Testis (tissue), 2 donors: ENCODE results near the gene PLSCR2.

ENCODE experiments used
- CTCF ChIP-seq, 3 experiments: fragments of 450-650 bp in 2 of 3; fragments of 200-600 bp in 1 of 3; sonication (generic) in 1 of 3; IDR thresholded peaks; one replicate each; pipeline ENCODE4 v1.5.1; 2016 to 2019; ENCODE audit warnings: antibody characterized with exemption in 3 of 3, mild to moderate bottlenecking in 2 of 3, moderate library complexity in 1 of 3
- POLR2A ChIP-seq: fragments of 450-650 bp; IDR thresholded peaks from one replicate; pipeline ENCODE4 v1.6.1; 2017; ENCODE audit warnings: antibody characterized with exemption, mild to moderate bottlenecking, moderate library complexity

GRCh38 chr3:146465693-146466465 is 3.5 kb downstream of the PLSCR2 start:
- no peak for TF ChIP-seq CTCF (IDR thresholded peaks at IDR 0.05)
- TF ChIP-seq POLR2A = no peak
